Measurements from ENCODE around the gene EN2. TPM values are rescaled to one million over a fixed set of nuclear protein-coding genes. Genes with fewer than 3 reads are reported as not detected.

Gene EN2
- total RNA-seq, 2 donors from 2014 or later: not detected

DNA sequence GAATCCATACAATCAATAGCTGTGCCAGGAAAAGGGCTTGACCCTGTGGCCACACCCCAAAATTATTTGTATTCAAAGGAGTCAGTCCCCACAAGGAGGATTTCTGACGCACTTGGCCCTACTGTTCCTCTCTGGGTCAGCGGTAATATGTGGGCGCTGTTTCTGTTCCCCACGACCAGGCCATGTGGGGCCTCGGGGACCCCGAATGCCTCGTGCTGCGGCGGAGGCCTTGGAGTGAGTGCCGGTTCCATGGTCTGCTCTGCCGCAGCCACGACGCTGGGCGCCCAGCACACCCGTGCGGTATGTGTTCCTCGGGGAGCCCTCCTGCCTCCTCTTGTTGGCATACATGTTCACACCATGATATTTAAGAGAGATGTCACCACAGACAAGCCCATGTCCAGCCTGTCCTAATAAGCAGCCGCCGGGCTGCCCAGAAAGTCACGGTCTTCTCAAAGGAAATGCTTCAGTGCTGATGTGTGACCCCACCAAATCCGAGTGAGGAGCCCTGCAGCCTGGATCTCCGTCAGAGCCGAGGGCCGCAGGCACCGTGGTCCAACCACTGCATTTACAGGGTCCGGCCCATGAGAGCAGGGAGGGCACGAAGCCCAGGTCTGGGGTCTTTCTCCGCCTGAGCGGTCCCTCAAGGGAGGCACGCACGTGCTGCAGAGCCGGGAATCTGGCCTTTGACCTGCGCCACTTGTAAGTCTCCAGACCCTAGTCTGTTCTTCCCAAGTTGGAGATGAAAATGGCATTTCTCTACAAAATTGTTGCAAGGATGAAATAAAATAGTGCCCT, 36.0 kb downstream of the EN2 start:
- TF ChIP-seq, protein P1, sequence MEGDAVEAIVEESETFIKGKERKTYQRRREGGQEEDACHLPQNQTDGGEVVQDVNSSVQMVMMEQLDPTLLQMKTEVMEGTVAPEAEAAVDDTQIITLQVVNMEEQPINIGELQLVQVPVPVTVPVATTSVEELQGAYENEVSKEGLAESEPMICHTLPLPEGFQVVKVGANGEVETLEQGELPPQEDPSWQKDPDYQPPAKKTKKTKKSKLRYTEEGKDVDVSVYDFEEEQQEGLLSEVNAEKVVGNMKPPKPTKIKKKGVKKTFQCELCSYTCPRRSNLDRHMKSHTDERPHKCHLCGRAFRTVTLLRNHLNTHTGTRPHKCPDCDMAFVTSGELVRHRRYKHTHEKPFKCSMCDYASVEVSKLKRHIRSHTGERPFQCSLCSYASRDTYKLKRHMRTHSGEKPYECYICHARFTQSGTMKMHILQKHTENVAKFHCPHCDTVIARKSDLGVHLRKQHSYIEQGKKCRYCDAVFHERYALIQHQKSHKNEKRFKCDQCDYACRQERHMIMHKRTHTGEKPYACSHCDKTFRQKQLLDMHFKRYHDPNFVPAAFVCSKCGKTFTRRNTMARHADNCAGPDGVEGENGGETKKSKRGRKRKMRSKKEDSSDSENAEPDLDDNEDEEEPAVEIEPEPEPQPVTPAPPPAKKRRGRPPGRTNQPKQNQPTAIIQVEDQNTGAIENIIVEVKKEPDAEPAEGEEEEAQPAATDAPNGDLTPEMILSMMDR (conservative IDR thresholded peaks at IDR 0.05): no peak
- no peak for DNase-seq
- Histone ChIP-seq H3K27ac (ENCODE audit: low read depth, low read length) (no peak overlapping the region), H3K4me1 (ENCODE audit: control insufficient read depth, insufficient read depth, low read length) (no peaks in the 10 kb centered on the region), H3K27me3 (ENCODE audit: control insufficient read depth, insufficient read depth, low read length, poor library complexity, severe bottlenecking) (peaks cover 71% of the 10 kb centered on the region), H3K36me3 (ENCODE audit: control insufficient read depth, insufficient read depth, low read length) (no peaks in the 10 kb centered on the region), H3K4me3 (ENCODE audit: low read length) (no peak overlapping the region), H3K9me3 (ENCODE audit: control insufficient read depth, low read length) (no peaks in the 10 kb centered on the region), H3K9ac (ENCODE audit: extremely low read depth, low read length, poor library complexity, severe bottlenecking) (no peak overlapping the region)
- peaks cover 11% of the 10 kb centered on the region for H3K4me1 Mint-ChIP-seq
- no peaks in the 10 kb centered on the region for H3K9me3 Mint-ChIP-seq
- no peak overlapping the region for H3K27ac Mint-ChIP-seq
- H3K36me3 Mint-ChIP-seq (ENCODE audit: low read depth): no peaks in the 10 kb centered on the region
- H3K4me3 Mint-ChIP-seq: no peak overlapping the region
- H3K27me3 Mint-ChIP-seq (ENCODE audit: insufficient read depth): peaks cover 82% of the 10 kb centered on the region
- 90 to 93% methylated on average over 26 to 33 of the region's 33 CpGs for WGBS, 2 experiments (ENCODE audit: insufficient coverage in 1 of 2, insufficient read length in 1 of 2)

DNA sequence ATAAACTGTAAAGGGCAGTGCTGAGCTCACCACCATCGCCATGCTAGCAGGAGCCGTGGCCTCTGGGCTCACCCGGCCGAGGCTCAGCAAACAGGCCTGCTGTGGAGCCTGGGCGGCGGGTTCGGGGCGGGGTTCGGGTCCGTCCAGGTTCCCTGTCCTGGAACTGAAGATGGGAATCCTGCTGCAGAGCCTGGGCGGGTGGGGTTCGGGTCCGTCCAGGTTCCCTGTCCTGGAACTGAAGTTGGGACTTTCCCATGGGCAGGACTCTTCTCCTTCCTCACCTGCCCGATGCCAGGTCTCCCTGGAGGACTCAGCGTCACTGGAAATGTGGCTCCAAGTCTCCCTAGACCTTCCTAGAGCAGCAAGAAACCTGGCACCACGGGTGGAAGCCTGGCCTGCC, 36.6 kb downstream of the EN2 start:
- Histone ChIP-seq H3K9ac (ENCODE audit: extremely low read depth, low read length, poor library complexity, severe bottlenecking) (no peak overlapping the region), H3K4me1 (ENCODE audit: control insufficient read depth, insufficient read depth, low read length) (no peaks in the 10 kb centered on the region), H3K27me3 (ENCODE audit: control insufficient read depth, insufficient read depth, low read length, poor library complexity, severe bottlenecking) (peaks cover 71% of the 10 kb centered on the region), H3K9me3 (ENCODE audit: control insufficient read depth, low read length) (no peaks in the 10 kb centered on the region), H3K4me3 (ENCODE audit: low read length) (no peak overlapping the region), H3K36me3 (ENCODE audit: control insufficient read depth, insufficient read depth, low read length) (no peaks in the 10 kb centered on the region), H3K27ac (ENCODE audit: low read depth, low read length) (no peak overlapping the region)
- H3K4me1 Mint-ChIP-seq: peaks cover 12% of the 10 kb centered on the region
- DNase-seq: peak; percentile 24
- no peaks in the 10 kb centered on the region for H3K36me3 Mint-ChIP-seq (ENCODE audit: low read depth)
- no peak overlapping the region for H3K27ac Mint-ChIP-seq
- TF ChIP-seq, protein P1 (conservative IDR thresholded peaks at IDR 0.05): no peak
- H3K4me3 Mint-ChIP-seq: no peak overlapping the region
- H3K9me3 Mint-ChIP-seq: no peaks in the 10 kb centered on the region
- peaks cover 82% of the 10 kb centered on the region for H3K27me3 Mint-ChIP-seq (ENCODE audit: insufficient read depth)
- 92% methylated on average over 14 to 16 of the region's 16 CpGs for WGBS, 2 experiments (ENCODE audit: insufficient coverage in 1 of 2, insufficient read length in 1 of 2)

DNA sequence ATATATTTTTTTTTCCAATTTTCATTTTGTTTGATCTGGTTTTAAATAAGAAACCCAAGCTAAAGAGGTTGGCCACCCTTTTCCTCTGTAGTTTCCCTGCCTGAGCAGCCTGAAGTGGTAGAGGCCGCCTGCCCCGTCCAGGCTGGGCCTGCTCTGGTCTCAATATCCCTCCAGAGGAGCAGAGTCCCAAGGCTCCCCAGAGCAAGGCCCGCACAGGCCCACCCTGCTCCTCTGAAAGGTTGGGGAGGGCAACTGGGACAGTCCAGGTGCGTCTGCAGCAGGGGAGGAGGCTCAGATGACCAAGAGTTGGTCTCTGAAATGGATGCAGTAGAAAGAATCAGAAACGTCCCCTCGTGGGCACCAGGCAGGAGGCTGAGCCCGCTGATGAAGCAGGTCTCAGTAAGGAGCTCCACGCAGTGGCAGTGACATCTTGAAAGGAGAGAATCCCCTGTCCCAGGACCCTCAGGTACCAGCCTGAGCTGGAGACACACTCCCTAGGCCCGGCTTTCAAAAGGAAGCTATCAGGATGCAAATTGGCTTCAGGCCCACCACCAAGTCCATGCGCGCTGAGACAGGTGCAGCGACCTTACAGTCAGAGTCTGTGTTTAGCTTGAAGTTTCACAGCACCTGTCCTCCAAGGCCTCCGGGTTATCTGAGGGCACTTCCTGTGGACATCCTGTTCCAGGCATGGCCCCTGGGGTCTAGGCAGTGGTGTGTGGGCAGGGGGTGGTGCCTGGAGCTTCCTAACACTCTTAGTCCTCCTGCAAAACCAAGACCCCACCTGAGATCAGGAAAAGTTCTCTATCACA, 37.7 kb downstream of the EN2 start:
- peak; percentile 40 for DNase-seq
- Mint-ChIP-seq H3K27ac (no peak overlapping the region), H3K4me3 (no peak overlapping the region), H3K36me3 (ENCODE audit: low read depth) (no peaks in the 10 kb centered on the region), H3K9me3 (no peaks in the 10 kb centered on the region), H3K4me1 (peaks cover 9% of the 10 kb centered on the region), H3K27me3 (ENCODE audit: insufficient read depth) (peaks cover 81% of the 10 kb centered on the region)
- Histone ChIP-seq H3K4me1 (ENCODE audit: control insufficient read depth, insufficient read depth, low read length) (no peaks in the 10 kb centered on the region), H3K27me3 (ENCODE audit: control insufficient read depth, insufficient read depth, low read length, poor library complexity, severe bottlenecking) (peaks cover 71% of the 10 kb centered on the region), H3K27ac (ENCODE audit: low read depth, low read length) (no peak overlapping the region), H3K4me3 (ENCODE audit: low read length) (no peak overlapping the region), H3K36me3 (ENCODE audit: control insufficient read depth, insufficient read depth, low read length) (no peaks in the 10 kb centered on the region), H3K9ac (ENCODE audit: extremely low read depth, low read length, poor library complexity, severe bottlenecking) (no peak overlapping the region), H3K9me3 (ENCODE audit: control insufficient read depth, low read length) (no peaks in the 10 kb centered on the region)
- WGBS, 2 experiments (ENCODE audit: insufficient coverage in 1 of 2, insufficient read length in 1 of 2): 88 to 89% methylated on average over 11 to 13 of the region's 13 CpGs
- TF ChIP-seq, protein P1 (conservative IDR thresholded peaks at IDR 0.05): no peak

Measured in endodermal cell (in vitro differentiated cells).